Endothelial cell of umbilical vein (primary cell): Measurements from ENCODE around the gene ENAH. TPM values are rescaled to one million over a fixed set of nuclear protein-coding genes. Genes with fewer than 3 reads are reported as not detected.

Experiments
- BruUV-seq: library from RNA; stranded (reverse); fragments of 400-500 nt; replicated peaks from 2 replicates; lab custom pipeline; 2021; lab: Mats Ljungman, UMichigan
- CTCF ChIA-PET: fragments of 300-600, 350-600 bp; sonication (Branson Sonifier 250); formaldehyde crosslinking; loops from one replicate; lab custom pipeline; 2021; ENCODE audit warnings: antibody characterized with exemption, inconsistent platforms; lab: Charles Lee
- POLR2A ChIA-PET: fragments of 300-600, 350-600 bp; sonication (Branson Sonifier 250); formaldehyde crosslinking; loops from one replicate; lab custom pipeline; 2021; ENCODE audit warnings: antibody characterized with exemption, inconsistent platforms; lab: Charles Lee
- DNase-seq: peaks from one replicate; pipeline ENCODE4 v3.0.0-alpha.2; 2011; ENCODE audit warnings: low read depth, low spot score
- FAIRE-seq: peaks from 2 replicates; lab custom pipeline; 2011; peaks lifted over from hg19 to GRCh38; lab: Jason Lieb, UNC
- H2AFZ ChIP-seq: 2 replicates; pipeline ENCODE4 v1.6.0; 2012; ENCODE audit warnings: low read depth, low read length, control low read depth, inconsistent platforms
- H3K27ac ChIP-seq: 2 replicates; pipeline ENCODE4 v1.5.1; 2011; ENCODE audit warnings: low read depth, mild to moderate bottlenecking, control low read depth, low read length, moderate library complexity; ENCODE audit not compliant: insufficient read depth
- H3K27me3 ChIP-seq, 2 experiments: 2 replicates each; pipeline versions ENCODE4 v1.6.0 to v1.6.1; 2011; ENCODE audit warnings: low read length in 2 of 2, mixed read lengths in 1 of 2; ENCODE audit not compliant: control insufficient read depth in 2 of 2, insufficient read depth in 2 of 2
- H3K36me3 ChIP-seq, 2 experiments: 2 replicates in 1 of 2; 3 replicates in 1 of 2; pipeline ENCODE4 v1.5.1; 2011; ENCODE audit warnings: low read length in 2 of 2, mild to moderate bottlenecking in 1 of 2, moderate library complexity in 1 of 2; ENCODE audit not compliant: control insufficient read depth in 2 of 2, insufficient read depth in 2 of 2; ENCODE audit errors: extremely low read depth in 1 of 2
- H3K4me1 ChIP-seq: 3 replicates; pipeline ENCODE4 v1.5.1; 2011; ENCODE audit warnings: mild to moderate bottlenecking, low read length; ENCODE audit not compliant: control insufficient read depth, insufficient read depth; ENCODE audit errors: extremely low read depth
- H3K4me2 ChIP-seq: 2 replicates; pipeline ENCODE4 v1.6.1; 2011; ENCODE audit warnings: low read length, control low read depth, mixed read lengths; ENCODE audit not compliant: insufficient read depth
- H3K4me3 ChIP-seq, 3 experiments: fragments of 200-600 bp in 1 of 3; sonication (generic), shearing (Covaris generic) in 1 of 3; replicated peaks in 1 of 3; 2 replicates each; pipeline ENCODE4 v1.5.1; 2011 to 2016; ENCODE audit warnings: control low read depth in 3 of 3, low read length in 3 of 3, mild to moderate bottlenecking in 2 of 3, inconsistent platforms in 1 of 3, low read depth in 1 of 3, moderate library complexity in 1 of 3; ENCODE audit not compliant: insufficient read depth in 1 of 3
- H3K79me2 ChIP-seq: 2 replicates; pipeline ENCODE4 v1.6.0; 2012; ENCODE audit warnings: low read length, inconsistent platforms; ENCODE audit not compliant: control insufficient read depth, insufficient read depth
- H3K9ac ChIP-seq: replicated peaks from 2 replicates; pipeline ENCODE3; 2011; ENCODE audit warnings: low read length, control low read depth; ENCODE audit not compliant: insufficient read depth; ENCODE audit errors: extremely low read depth
- H3K9me1 ChIP-seq: replicated peaks from 3 replicates; pipeline ENCODE4 v1.6.0; 2011; ENCODE audit warnings: mild to moderate bottlenecking, low read length; ENCODE audit not compliant: control insufficient read depth, insufficient read depth; ENCODE audit errors: extremely low read depth
- H3K9me3 ChIP-seq: replicated peaks from 2 replicates; pipeline ENCODE4 v1.5.1; 2012; ENCODE audit warnings: low read length, inconsistent platforms; ENCODE audit not compliant: control insufficient read depth, insufficient read depth
- H4K20me1 ChIP-seq: replicated peaks from 2 replicates; pipeline ENCODE3; 2011; ENCODE audit warnings: mild to moderate bottlenecking, low read length; ENCODE audit not compliant: control insufficient read depth, insufficient read depth; ENCODE audit errors: extremely low read depth
- EZH2 ChIP-seq: IDR thresholded peaks from 2 replicates; pipeline ENCODE4 v1.6.1; 2012; ENCODE audit warnings: borderline replicate concordance, low read depth, mild to moderate bottlenecking, moderate library complexity, low read length, inconsistent platforms; ENCODE audit not compliant: severe bottlenecking
- FOS ChIP-seq: IDR thresholded peaks from 2 replicates; pipeline ENCODE4 v1.6.1; 2011; ENCODE audit warnings: mild to moderate bottlenecking, low read length, moderate library complexity, borderline replicate concordance; ENCODE audit not compliant: insufficient read depth
- GATA2 ChIP-seq: IDR thresholded peaks from 2 replicates; pipeline ENCODE4 v1.7.0; 2011; ENCODE audit warnings: low read depth, mild to moderate bottlenecking, moderate library complexity, mixed read lengths, low read length; ENCODE audit not compliant: insufficient read length, insufficient read depth
- JUN ChIP-seq: IDR thresholded peaks from 2 replicates; pipeline ENCODE4 v1.6.1; 2011; ENCODE audit warnings: borderline replicate concordance, low read depth; ENCODE audit not compliant: insufficient read length, insufficient read depth
- MYC ChIP-seq: IDR thresholded peaks from one replicate; pipeline ENCODE4 v1.6.1; 2011; ENCODE audit warnings: mild to moderate bottlenecking, low read depth, low read length
- POLR2A ChIP-seq: IDR thresholded peaks from 2 replicates; pipeline ENCODE4 v1.6.1; 2012; ENCODE audit warnings: low read depth, mild to moderate bottlenecking, control low read depth, low read length
- POLR2AphosphoS5 ChIP-seq: IDR thresholded peaks from 2 replicates; pipeline ENCODE4 v1.6.1; 2012; ENCODE audit warnings: low read depth, mild to moderate bottlenecking, control low read depth, low read length, moderate library complexity; ENCODE audit not compliant: insufficient read depth
- dilution Hi-C: fragments of 300-500 bp; cut with MboI; formaldehyde crosslinking; loops from one replicate; pipeline ENCODE4 v1.15.0; 2019; ENCODE audit warnings: low sequenced_read_pairs; ENCODE audit not compliant: extremely low pct_ligation_motif_present
- intact Hi-C: fragments of 100-400 bp; cut with micrococcal nuclease; formaldehyde crosslinking; loops from one replicate; pipeline ENCODE4 v1.10.0; 2022
- polyA plus RNA-seq, 4 experiments: library from polyadenylated mRNA; depleted of rRNA in 3 of 4; stranded (reverse) in 3 of 4; unstranded in 1 of 4; fragments of >200 nt; gene quantifications; 2 replicates each; pipeline versions ENCODE4 v1.2.1 to v1.2.3, GENCODE V29; 2011 to 2012; ENCODE audit warnings: missing spikeins in 1 of 4
- total RNA-seq: library from RNA; stranded (reverse); gene quantifications from 2 replicates; pipeline ENCODE4 v1.2.3, GENCODE V29; 2021
- TF ChIP-seq, protein P1 (sequence below), 2 donors: IDR thresholded peaks; 1 replicate in 1 of 2; 2 replicates in 1 of 2; pipeline ENCODE4 v1.5.1; 2011; ENCODE audit warnings: low read length in 2 of 2, mild to moderate bottlenecking in 2 of 2, moderate library complexity in 2 of 2, control low read depth in 1 of 2, inconsistent platforms in 1 of 2, low read depth in 1 of 2; ENCODE audit not compliant: insufficient read depth in 1 of 2; ENCODE audit errors: extremely low read depth in 1 of 2
- TF ChIP-seq, protein P2 (sequence below): IDR thresholded peaks from 2 replicates; pipeline ENCODE4 v1.6.1; 2011; ENCODE audit not compliant: insufficient read depth, insufficient read length

ENAH gene
- total and polyA plus RNA-seq, 2 donors (not counting 3 experiments of a cell fraction or from before 2014, with no cell fraction given) = 19.9 to 95.6 TPM

DNA sequence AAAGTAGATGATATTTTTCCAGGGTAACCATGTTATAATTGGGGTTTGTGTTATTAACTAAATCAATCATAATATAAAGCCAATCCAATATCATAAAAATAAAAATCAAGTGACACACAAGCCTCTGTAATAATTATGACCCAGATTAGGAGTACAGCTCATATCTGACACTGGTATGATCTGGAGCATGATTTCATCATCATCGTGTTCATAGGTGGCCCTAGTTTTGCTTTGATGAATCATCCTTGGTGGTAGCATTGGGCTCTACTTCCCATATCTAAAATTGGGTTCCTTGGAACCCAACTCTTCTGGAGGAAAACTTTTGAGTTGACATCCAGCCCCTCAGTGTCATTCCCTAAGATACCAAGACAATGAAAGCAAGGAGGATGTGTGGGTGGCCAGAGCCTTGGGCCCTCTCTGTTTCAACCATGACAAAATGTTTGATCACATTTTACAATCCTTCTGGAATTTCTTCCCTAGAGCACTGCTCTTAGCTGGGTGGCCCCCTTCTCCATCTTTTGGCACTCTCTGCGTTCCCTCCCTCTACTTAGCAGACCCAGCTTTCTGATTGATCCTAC, 37.0 kb upstream of the ENAH start:
- no peaks in the 10 kb centered on the region for H4K20me1 ChIP-seq
- H3K9me3 ChIP-seq = no peaks in the 10 kb centered on the region
- ChIA-PET POLR2A (no interaction called here), CTCF (no interaction called here)
- H3K27ac ChIP-seq = no peak overlapping the region
- FAIRE-seq (no peak), DNase-seq (no peak)
- dilution Hi-C loops (no loop called here), intact Hi-C loops (no loop called here)
- H3K36me3 ChIP-seq = no peaks in the 10 kb centered on the region
- H3K9ac ChIP-seq = no peak overlapping the region
- peaks cover 10% of the 10 kb centered on the region for H3K4me1 ChIP-seq
- no peaks in the 10 kb centered on the region for H3K27me3 ChIP-seq
- H2AFZ ChIP-seq = no peak overlapping the region
- no peaks in the 10 kb centered on the region for H3K9me1 ChIP-seq
- H3K4me2 ChIP-seq = no peak overlapping the region
- H3K4me3 ChIP-seq = no peak overlapping the region
- BruUV-seq = no TSS peak
- H3K79me2 ChIP-seq = no peaks in the 10 kb centered on the region
- no peak for TF ChIP-seq JUN
- TF ChIP-seq, protein P1, sequence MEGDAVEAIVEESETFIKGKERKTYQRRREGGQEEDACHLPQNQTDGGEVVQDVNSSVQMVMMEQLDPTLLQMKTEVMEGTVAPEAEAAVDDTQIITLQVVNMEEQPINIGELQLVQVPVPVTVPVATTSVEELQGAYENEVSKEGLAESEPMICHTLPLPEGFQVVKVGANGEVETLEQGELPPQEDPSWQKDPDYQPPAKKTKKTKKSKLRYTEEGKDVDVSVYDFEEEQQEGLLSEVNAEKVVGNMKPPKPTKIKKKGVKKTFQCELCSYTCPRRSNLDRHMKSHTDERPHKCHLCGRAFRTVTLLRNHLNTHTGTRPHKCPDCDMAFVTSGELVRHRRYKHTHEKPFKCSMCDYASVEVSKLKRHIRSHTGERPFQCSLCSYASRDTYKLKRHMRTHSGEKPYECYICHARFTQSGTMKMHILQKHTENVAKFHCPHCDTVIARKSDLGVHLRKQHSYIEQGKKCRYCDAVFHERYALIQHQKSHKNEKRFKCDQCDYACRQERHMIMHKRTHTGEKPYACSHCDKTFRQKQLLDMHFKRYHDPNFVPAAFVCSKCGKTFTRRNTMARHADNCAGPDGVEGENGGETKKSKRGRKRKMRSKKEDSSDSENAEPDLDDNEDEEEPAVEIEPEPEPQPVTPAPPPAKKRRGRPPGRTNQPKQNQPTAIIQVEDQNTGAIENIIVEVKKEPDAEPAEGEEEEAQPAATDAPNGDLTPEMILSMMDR (IDR thresholded peaks at IDR 0.05; ENCODE audit: extremely low read depth in 1 of 2, insufficient read depth in 1 of 2, low read depth in 1 of 2, low read length in 2 of 2) = no peak
- TF ChIP-seq POLR2A = no peak
- TF ChIP-seq, protein P2, sequence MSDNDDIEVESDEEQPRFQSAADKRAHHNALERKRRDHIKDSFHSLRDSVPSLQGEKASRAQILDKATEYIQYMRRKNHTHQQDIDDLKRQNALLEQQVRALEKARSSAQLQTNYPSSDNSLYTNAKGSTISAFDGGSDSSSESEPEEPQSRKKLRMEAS = no peak
- no peak for TF ChIP-seq POLR2AphosphoS5
- no peak for TF ChIP-seq GATA2
- no peak for TF ChIP-seq FOS
- TF ChIP-seq MYC = no peak
- TF ChIP-seq EZH2 = no peak
